Measurements from ENCODE around the gene WDFY4.

Gene WDFY4

DNA sequence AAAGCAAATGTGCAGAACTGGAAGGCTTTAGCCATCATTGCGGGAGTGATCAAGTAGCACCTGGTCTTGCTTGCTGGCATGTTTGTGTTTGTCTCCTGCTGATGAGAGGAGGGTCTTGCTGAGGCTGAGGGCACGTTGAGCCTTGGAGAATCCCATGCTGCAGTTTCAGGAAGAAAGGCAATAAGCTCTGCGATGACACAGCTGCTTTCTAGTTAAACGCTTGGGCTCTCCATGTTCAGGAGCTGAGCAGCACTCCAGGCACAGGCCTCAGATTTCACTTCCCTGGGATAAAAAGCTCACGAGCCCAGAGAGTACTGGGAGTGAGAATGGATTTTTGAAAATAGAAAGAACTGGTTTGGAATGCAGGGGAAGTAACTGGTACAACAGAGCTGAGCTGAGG, 154.2 kb downstream of the WDFY4 start:
- TF ChIP-seq CTCF (IDR thresholded peaks at IDR 0.05; ENCODE audit: insufficient read depth, missing control alignments), result no peak
- FAIRE-seq (no peak), DNase-seq (ENCODE audit: insufficient read length, low spot score) (no peak)

DNA sequence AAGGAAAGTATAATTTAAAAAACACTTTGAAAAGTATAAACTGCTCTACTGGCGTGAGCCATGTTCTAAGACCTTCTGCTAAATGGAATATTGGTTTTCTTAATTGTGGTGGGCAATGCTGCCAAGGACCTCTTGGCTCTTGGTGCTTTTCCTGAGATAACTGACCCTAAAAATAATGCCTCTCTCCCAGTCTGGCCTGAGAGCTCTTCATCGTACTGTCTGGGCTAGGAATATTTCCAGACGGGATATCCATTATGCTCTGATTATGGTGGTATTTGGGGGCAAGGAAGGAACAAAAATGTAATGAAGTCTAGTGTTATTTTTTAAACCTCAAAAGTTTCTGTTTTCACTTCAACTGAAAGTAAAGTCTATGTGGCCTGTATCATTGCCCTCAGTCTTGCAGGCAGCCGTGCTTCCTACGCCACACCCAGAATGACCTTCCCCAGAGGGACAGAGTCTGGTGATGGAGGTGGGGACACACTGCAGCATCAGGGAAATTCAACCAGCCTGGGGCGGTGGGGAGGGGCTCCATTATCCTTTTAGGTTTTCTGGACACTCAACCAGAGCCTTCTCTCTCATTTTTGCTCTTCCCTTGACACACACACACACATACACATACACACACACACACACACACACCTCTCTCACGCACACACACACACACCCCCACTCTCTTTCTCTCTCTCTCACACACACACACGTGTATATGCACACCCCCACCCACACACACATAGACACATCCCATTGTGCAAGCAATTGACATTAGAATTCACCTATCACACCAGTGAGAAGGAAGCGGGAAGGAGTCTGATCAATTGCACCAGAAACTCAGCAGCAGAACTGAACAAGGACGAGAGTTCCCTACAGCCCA, 155.4 kb downstream of the WDFY4 start:
- DNase-seq (ENCODE audit: insufficient read length, low spot score) (no peak), FAIRE-seq (no peak)
- TF ChIP-seq CTCF (IDR thresholded peaks at IDR 0.05; ENCODE audit: insufficient read depth, missing control alignments), result no peak

DNA sequence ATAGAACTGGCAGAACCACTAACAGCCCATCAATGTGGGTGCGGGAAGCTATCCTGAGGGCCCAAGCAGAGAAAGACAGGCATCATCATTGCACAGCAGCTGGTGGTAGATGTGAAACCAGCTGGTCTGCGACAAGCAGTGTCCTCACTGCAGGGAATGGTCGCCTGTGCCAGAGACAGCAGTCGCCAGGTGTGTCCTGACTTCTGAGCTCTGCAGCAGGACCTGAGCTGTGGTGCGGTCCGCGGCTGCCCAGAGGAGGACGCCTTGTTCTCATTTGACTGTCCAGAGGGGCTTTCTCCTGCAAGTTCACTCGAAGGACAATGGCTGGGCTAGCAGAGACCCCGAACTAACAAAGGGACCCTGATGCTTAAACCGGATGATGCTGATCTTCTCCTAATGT, 157.6 kb downstream of the WDFY4 start:
- FAIRE-seq (no peak), DNase-seq (ENCODE audit: insufficient read length, low spot score) (no peak)

GRCh38 chr10:48843198-48843597, 158.5 kb downstream of the WDFY4 start:
- TF ChIP-seq CTCF (IDR thresholded peaks at IDR 0.05; ENCODE audit: insufficient read depth, missing control alignments), result no peak
- DNase-seq (ENCODE audit: insufficient read length, low spot score) (no peak), FAIRE-seq (no peak)

More for the DNA sequence above, 157.6 kb downstream of the WDFY4 start:
- TF ChIP-seq CTCF (IDR thresholded peaks at IDR 0.05; ENCODE audit: insufficient read depth, missing control alignments), result no peak

DNA sequence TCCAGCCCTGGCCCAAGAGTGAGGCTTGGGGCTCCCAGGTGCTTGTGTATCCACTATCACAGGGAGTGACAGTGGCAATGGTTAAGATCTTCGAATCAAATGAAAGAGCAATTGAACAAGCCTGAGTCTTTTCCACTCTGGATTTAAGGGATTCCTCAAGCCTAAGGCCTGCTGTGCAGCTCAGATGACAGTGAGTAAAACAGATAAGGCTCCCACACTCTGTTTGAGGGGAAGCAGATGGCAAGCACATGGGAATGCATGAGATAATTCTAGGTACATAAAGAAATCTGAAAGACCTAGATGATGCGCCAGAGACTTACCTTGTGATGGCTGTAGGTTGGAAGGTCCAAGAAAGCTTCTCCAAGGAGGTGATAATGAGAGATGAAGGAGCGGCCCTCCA, 159.9 kb downstream of the WDFY4 start:
- no peak for TF ChIP-seq CTCF (IDR thresholded peaks at IDR 0.05; ENCODE audit: insufficient read depth, missing control alignments)
- DNase-seq (ENCODE audit: insufficient read length, low spot score) (no peak), FAIRE-seq (no peak)

DNA sequence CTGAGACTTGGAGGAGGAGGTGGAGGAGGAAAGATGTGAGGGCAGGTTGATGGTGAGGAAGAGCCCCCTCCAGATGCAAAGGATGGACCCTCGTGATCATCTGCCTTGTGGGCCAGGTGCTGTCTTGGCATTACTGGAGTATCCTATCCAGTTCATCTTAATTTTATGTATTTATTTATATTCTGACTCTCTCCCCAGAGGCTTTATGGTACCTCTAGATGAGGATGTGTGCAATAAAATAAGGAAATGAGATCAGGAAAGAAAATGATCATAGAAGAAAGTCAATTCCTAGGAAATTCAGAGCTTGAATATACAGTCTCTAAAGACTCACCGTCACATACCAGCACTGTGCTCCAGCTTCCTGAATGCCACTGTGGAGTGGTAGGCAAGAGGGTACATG, 160.8 kb downstream of the WDFY4 start:
- DNase-seq (ENCODE audit: insufficient read length, low spot score), result no peak
- no peak for TF ChIP-seq CTCF (IDR thresholded peaks at IDR 0.05; ENCODE audit: insufficient read depth, missing control alignments)
- FAIRE-seq, result no peak

- DNase-seq (ENCODE audit: insufficient read length, low spot score), result no peak
- TF ChIP-seq CTCF (IDR thresholded peaks at IDR 0.05; ENCODE audit: insufficient read depth, missing control alignments), result no peak
- no peak for FAIRE-seq
These were observed 163.0 kb downstream of the WDFY4 start for GRCh38 chr10:48847691-48848090.
